Measurements from ENCODE around the gene TEDC2. TPM values are rescaled to one million over a fixed set of nuclear protein-coding genes. Genes with fewer than 3 reads are reported as not detected.

The TEDC2 gene
- total RNA-seq, 1 experiment from 2014 or later, result 45.4 TPM

- Histone ChIP-seq H3K4me1 (ENCODE audit: insufficient read depth, low read length) (no peaks in the 10 kb centered on the region), H3K79me1 (ENCODE audit: insufficient read depth, low read depth, low read length, poor library complexity, severe bottlenecking) (no peaks in the 10 kb centered on the region), H3K23ac (ENCODE audit: insufficient read length, low read depth, low read length) (no peak overlapping the region), H2BK5ac (ENCODE audit: insufficient read length, low read length) (no peak overlapping the region), H2BK20ac (ENCODE audit: low read depth, low read length, poor library complexity, severe bottlenecking) (no peak overlapping the region), H2BK120ac (ENCODE audit: low read depth, low read length, poor library complexity, severe bottlenecking) (no peak overlapping the region), H2AK5ac (ENCODE audit: insufficient read length, low read length) (no peak overlapping the region), H4K91ac (ENCODE audit: insufficient read length, low read depth, low read length) (no peak overlapping the region), H3K9ac (ENCODE audit: extremely low read depth, insufficient read length, low read length) (no peak overlapping the region), H3K27ac (ENCODE audit: insufficient read length, low read depth, low read length) (no peak overlapping the region), H4K8ac (replicated peaks; ENCODE audit: insufficient read length, low read depth, low read length) (no peak overlapping the region), H4K20me1 (ENCODE audit: control insufficient read depth, insufficient read depth, insufficient read length) (no peaks in the 10 kb centered on the region), H2BK12ac (ENCODE audit: insufficient read length, low read depth, low read length) (no peak overlapping the region), H3T11ph (ENCODE audit: low read length) (no peak overlapping the region), H3K4me2 (ENCODE audit: insufficient read depth, insufficient read length, low read length) (no peak overlapping the region), H3K23me2 (ENCODE audit: insufficient read length, low read depth, low read length, poor library complexity, severe bottlenecking) (no peaks in the 10 kb centered on the region), H3K4ac (ENCODE audit: low read depth, low read length) (no peak overlapping the region), H4K5ac (ENCODE audit: insufficient read length, low read depth, low read length) (no peak overlapping the region), H3K79me2 (ENCODE audit: insufficient read depth, low read length) (no peaks in the 10 kb centered on the region), H3K9me3 (ENCODE audit: control insufficient read depth, low read depth, low read length) (no peaks in the 10 kb centered on the region), H3K27me3 (ENCODE audit: insufficient read depth, low read length) (no peaks in the 10 kb centered on the region), H3K56ac (ENCODE audit: insufficient read length, low read depth, low read length) (no peak overlapping the region), H2AFZ (ENCODE audit: low read length) (no peak overlapping the region), H2BK15ac (ENCODE audit: low read depth, low read length) (no peak overlapping the region), H3K18ac (ENCODE audit: insufficient read length, low read depth, low read length) (no peak overlapping the region), H3K14ac (ENCODE audit: insufficient read depth, low read length) (no peak overlapping the region)
- Mint-ChIP-seq H3K36me3 (ENCODE audit: insufficient read depth in 1 of 3, low read depth in 3 of 3) (peaks cover 54 to 78% (median 77%) of the 10 kb centered on the region in 3 experiments; a peak in 6 of 7 replicates), H3K4me1 (no peaks in the 10 kb centered on the region), H3K9me3 (no peaks in the 10 kb centered on the region), H3K27ac (no peak overlapping the region), H3K4me3 (no peak overlapping the region), H3K27me3 (ENCODE audit: low read depth) (no peaks in the 10 kb centered on the region)
- no peak for TF ChIP-seq CTCF (conservative IDR thresholded peaks at IDR 0.05)
- no CpG with 5 or more reads among the region's 14 CpGs for WGBS (ENCODE audit: extremely low coverage, insufficient read length, low lambda C conversion rate)
- DNase-seq, result no peak
Observed at GRCh38 chr16:2438121-2438520, 21.8 kb upstream of the TEDC2 start.

Measured in H9 (cell line).